Mucosa of descending colon (tissue), 3 donors: ENCODE measurements around the gene CPLX3. TPM values are rescaled to one million over a fixed set of nuclear protein-coding genes. Genes with fewer than 3 reads are reported as not detected.

Experiments
- ATAC-seq: fragments of 200-7000 bp; cut with Tn5 transposase; one replicate; pipeline ENCODE4 v1.9.1; 2020; ENCODE audit warnings: mild to moderate bottlenecking, moderate library complexity
- DNase-seq, 3 donors: peaks; one replicate each; pipeline ENCODE4 v3.0.0-alpha.2; 2020
- H3K36me3 ChIP-seq: fragments of 200-600 bp; one replicate; pipeline ENCODE4 v1.8.0; 2021; ENCODE audit warnings: low read depth, mild to moderate bottlenecking
- H3K4me1 ChIP-seq: fragments of 200-600 bp; one replicate; pipeline ENCODE4 v1.8.0; 2021; ENCODE audit warnings: low read depth, mild to moderate bottlenecking
- H3K4me3 ChIP-seq: fragments of 200-600 bp; one replicate; pipeline ENCODE4 v1.8.0; 2021; ENCODE audit warnings: mild to moderate bottlenecking
- H3K9me3 ChIP-seq: fragments of 200-600 bp; one replicate; pipeline ENCODE4 v1.8.0; 2021; ENCODE audit warnings: mild to moderate bottlenecking
- CTCF ChIP-seq: fragments of 200-600 bp; IDR thresholded peaks from one replicate; pipeline ENCODE4 v1.8.0; 2022; ENCODE audit warnings: antibody characterized with exemption, mild to moderate bottlenecking
- intact Hi-C, 2 donors: fragments of 100-400 bp; cut with DNase I in 1 of 2; cut with micrococcal nuclease in 1 of 2; formaldehyde crosslinking; loops; one replicate each; pipeline versions ENCODE4 v1.11.0 to v1.11.1; 2022; cut with DNase I, micrococcal nuclease
- total RNA-seq, 3 donors: library from RNA; stranded (reverse); fragmentation: NEBNext Ultra II Directional in 2 of 3; extraction: Animal tissue kit (Norgen Biotek cat#: 25700) in 2 of 3; gene quantifications; one replicate each; pipeline versions ENCODE4 v1.2.1 to v1.2.4, GENCODE V29; 2021 to 2023
- donor health status: DM: no; HTN: no; CAD: no; lungs with moderate emphysema.
- donor health status: DM: no; HTN: no; CAD: no.
- donor health status: DM: no; HTN: yes; CAD: no.

Gene CPLX3
- total RNA-seq, 3 donors from 2014 or later = 0.16 to 0.19 TPM; not detected in 1

- Histone ChIP-seq H3K9me3 (no peaks in the 10 kb centered on the region), H3K36me3 (peaks cover 23% of the 10 kb centered on the region), H3K4me1 (peaks cover 16% of the 10 kb centered on the region), H3K4me3 (no peak overlapping the region)
- DNase-seq (no peak), ATAC-seq (no peak)
- intact Hi-C loops = no loop called here
- TF ChIP-seq CTCF = no peak
These were observed 25.5 kb downstream of the CPLX3 start for GRCh38 chr15:74851960-74852359.

- intact Hi-C loops = no loop called here
- no peak for ATAC-seq
- no peak overlapping the region for H3K4me3 ChIP-seq
- no peaks in the 10 kb centered on the region for H3K9me3 ChIP-seq
- no peak for TF ChIP-seq CTCF
- H3K4me1 ChIP-seq = peaks cover 40% of the 10 kb centered on the region
- H3K36me3 ChIP-seq = peaks cover 23% of the 10 kb centered on the region
- no peak for DNase-seq
These were observed 28.1 kb downstream of the CPLX3 start for GRCh38 chr15:74854453-74855022.

- no peak for ATAC-seq
These were observed 29.4 kb downstream of the CPLX3 start for GRCh38 chr15:74855857-74856256.

GRCh38 chr15:74856537-74856936 lies 30.1 kb downstream of the CPLX3 start:
- Histone ChIP-seq H3K4me1 (peaks cover 48% of the 10 kb centered on the region), H3K9me3 (no peaks in the 10 kb centered on the region), H3K4me3 (no peak overlapping the region), H3K36me3 (peaks cover 17% of the 10 kb centered on the region)
- DNase-seq (no peak), ATAC-seq (no peak)
- no peak for TF ChIP-seq CTCF
- intact Hi-C loops = no loop called here

More at GRCh38 chr15:74855857-74856256, 29.4 kb downstream of the CPLX3 start:
- H3K4me1 ChIP-seq = peaks cover 43% of the 10 kb centered on the region
- DNase-seq = no peak
- peaks cover 22% of the 10 kb centered on the region for H3K36me3 ChIP-seq
- no peak for TF ChIP-seq CTCF
- intact Hi-C loops = no loop called here
- no peak overlapping the region for H3K4me3 ChIP-seq
- no peaks in the 10 kb centered on the region for H3K9me3 ChIP-seq

- intact Hi-C loops = no loop called here
- Histone ChIP-seq H3K9me3 (no peaks in the 10 kb centered on the region), H3K4me1 (peaks cover 49% of the 10 kb centered on the region), H3K36me3 (peaks cover 13% of the 10 kb centered on the region), H3K4me3 (no peak overlapping the region)
- no peak for TF ChIP-seq CTCF
- DNase-seq (peak in 2 of 3 donors; percentile 71 to 77), ATAC-seq (peak; percentile 93)
These were observed 30.7 kb downstream of the CPLX3 start for GRCh38 chr15:74857082-74857655.
